ENCODE data around the gene GPR146. TPM values are rescaled to one million over a fixed set of nuclear protein-coding genes. Genes with fewer than 3 reads are reported as not detected.

The GPR146 gene
- total and polyA plus RNA-seq, 2 of the 13 experiments (the other 11 are each of a cell fraction or from before 2014, with no cell fraction given), result 2.0 to 15.9 TPM

DNA sequence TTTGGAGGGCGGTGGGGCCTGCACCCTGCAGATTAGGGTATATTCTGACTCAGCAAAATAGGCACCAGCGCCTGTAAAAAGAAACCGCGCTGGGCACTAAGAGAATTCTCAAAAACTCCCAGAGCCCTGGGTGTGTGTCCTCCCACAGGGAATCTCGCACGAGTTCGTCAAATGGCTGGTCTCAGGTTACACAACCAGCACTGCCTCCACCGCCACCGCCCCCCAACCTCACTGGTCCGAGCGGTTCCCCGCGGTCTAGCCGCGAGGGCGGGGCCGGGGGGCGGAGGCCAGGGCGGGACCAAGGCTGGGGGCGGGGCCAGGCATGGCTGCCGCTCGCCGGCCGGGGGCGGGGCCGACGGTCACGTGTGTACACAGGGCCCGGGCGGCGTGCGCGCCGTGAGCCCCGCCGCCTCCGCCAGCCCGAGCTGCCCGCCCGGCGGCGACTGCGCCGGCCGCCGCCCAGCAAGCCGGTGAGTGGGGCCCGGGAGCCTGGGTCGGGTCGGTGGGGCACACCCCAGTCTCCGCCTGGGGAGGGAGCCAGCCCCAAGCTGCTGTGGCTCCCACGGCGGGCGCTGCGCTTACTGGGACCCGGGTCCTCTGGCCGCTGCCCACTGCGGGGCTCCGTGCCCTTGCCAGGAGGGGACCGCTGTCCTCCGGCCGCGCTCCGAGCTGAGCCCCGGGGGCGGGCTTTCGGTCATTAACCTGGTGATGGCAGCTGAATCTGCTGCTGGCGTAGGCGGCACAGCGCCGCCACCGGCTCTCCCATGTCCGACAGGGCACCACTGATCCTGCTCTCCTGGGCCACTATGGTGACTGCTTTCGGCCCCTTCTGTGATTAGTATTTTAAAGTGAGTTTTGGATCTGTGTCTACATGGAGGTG is at the start of gene GPR146 (continued):
- TF ChIP-seq, protein P1, sequence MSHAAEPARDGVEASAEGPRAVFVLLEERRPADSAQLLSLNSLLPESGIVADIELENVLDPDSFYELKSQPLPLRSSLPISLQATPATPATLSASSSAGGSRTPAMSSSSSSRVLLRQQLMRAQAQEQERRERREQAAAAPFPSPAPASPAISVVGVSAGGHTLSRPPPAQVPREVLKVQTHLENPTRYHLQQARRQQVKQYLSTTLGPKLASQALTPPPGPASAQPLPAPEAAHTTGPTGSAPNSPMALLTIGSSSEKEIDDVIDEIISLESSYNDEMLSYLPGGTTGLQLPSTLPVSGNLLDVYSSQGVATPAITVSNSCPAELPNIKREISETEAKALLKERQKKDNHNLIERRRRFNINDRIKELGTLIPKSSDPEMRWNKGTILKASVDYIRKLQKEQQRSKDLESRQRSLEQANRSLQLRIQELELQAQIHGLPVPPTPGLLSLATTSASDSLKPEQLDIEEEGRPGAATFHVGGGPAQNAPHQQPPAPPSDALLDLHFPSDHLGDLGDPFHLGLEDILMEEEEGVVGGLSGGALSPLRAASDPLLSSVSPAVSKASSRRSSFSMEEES (CRISPR knock-in tag; IDR thresholded peaks at IDR 0.05), result no peak
- no peak for TF ChIP-seq ZSCAN12 (CRISPR knock-in tag; IDR thresholded peaks at IDR 0.05)
- TF ChIP-seq, protein P2, sequence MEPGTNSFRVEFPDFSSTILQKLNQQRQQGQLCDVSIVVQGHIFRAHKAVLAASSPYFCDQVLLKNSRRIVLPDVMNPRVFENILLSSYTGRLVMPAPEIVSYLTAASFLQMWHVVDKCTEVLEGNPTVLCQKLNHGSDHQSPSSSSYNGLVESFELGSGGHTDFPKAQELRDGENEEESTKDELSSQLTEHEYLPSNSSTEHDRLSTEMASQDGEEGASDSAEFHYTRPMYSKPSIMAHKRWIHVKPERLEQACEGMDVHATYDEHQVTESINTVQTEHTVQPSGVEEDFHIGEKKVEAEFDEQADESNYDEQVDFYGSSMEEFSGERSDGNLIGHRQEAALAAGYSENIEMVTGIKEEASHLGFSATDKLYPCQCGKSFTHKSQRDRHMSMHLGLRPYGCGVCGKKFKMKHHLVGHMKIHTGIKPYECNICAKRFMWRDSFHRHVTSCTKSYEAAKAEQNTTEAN (CRISPR knock-in tag; conservative IDR thresholded peaks at IDR 0.05), result peak; percentile 47; the same call in 1 of the 2 replicates
- TF ChIP-seq ZNF720 (CRISPR knock-in tag; IDR thresholded peaks at IDR 0.05), result no peak
- TF ChIP-seq ZNF484 (CRISPR knock-in tag; IDR thresholded peaks at IDR 0.05; ENCODE audit: borderline replicate concordance, low read depth), result no peak
- TF ChIP-seq, protein P3, sequence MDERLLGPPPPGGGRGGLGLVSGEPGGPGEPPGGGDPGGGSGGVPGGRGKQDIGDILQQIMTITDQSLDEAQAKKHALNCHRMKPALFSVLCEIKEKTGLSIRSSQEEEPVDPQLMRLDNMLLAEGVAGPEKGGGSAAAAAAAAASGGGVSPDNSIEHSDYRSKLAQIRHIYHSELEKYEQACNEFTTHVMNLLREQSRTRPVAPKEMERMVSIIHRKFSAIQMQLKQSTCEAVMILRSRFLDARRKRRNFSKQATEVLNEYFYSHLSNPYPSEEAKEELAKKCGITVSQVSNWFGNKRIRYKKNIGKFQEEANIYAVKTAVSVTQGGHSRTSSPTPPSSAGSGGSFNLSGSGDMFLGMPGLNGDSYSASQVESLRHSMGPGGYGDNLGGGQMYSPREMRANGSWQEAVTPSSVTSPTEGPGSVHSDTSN (CRISPR knock-in tag; IDR thresholded peaks at IDR 0.05), result no peak
- TF ChIP-seq NR2C2 (CRISPR knock-in tag; IDR thresholded peaks at IDR 0.05; ENCODE audit: borderline replicate concordance), result peak; percentile 51
- no peak for TF ChIP-seq CREB1 (IDR thresholded peaks at IDR 0.05)
- no peak for TF ChIP-seq CREB1 (CRISPR knock-in tag; IDR thresholded peaks at IDR 0.05)
- TF ChIP-seq ZFP41 (CRISPR knock-in tag; IDR thresholded peaks at IDR 0.05; ENCODE audit: borderline replicate concordance), result no peak
- 0 out of 2 replicates have a peak, but pooled peaks have one; percentile 59 for TF ChIP-seq ZBTB3 (CRISPR knock-in tag; IDR thresholded peaks at IDR 0.05; ENCODE audit: borderline replicate concordance, low read depth)
- TF ChIP-seq ZNF317 (CRISPR knock-in tag; IDR thresholded peaks at IDR 0.05), result 0 out of 2 replicates have a peak, but pooled peaks have one; percentile 43
- TF ChIP-seq, protein P4, sequence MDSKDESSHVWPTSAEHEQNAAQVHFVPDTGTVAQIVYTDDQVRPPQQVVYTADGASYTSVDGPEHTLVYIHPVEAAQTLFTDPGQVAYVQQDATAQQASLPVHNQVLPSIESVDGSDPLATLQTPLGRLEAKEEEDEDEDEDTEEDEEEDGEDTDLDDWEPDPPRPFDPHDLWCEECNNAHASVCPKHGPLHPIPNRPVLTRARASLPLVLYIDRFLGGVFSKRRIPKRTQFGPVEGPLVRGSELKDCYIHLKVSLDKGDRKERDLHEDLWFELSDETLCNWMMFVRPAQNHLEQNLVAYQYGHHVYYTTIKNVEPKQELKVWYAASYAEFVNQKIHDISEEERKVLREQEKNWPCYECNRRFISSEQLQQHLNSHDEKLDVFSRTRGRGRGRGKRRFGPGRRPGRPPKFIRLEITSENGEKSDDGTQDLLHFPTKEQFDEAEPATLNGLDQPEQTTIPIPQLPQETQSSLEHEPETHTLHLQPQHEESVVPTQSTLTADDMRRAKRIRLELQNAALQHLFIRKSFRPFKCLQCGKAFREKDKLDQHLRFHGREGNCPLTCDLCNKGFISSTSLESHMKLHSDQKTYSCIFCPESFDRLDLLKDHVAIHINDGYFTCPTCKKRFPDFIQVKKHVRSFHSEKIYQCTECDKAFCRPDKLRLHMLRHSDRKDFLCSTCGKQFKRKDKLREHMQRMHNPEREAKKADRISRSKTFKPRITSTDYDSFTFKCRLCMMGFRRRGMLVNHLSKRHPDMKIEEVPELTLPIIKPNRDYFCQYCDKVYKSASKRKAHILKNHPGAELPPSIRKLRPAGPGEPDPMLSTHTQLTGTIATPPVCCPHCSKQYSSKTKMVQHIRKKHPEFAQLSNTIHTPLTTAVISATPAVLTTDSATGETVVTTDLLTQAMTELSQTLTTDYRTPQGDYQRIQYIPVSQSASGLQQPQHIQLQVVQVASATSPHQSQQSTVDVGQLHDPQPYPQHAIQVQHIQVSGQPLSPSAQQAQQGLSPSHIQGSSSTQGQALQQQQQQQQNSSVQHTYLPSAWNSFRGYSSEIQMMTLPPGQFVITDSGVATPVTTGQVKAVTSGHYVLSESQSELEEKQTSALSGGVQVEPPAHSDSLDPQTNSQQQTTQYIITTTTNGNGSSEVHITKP (CRISPR knock-in tag; IDR thresholded peaks at IDR 0.05; ENCODE audit: low read depth), result no peak
- TF ChIP-seq, protein P5, sequence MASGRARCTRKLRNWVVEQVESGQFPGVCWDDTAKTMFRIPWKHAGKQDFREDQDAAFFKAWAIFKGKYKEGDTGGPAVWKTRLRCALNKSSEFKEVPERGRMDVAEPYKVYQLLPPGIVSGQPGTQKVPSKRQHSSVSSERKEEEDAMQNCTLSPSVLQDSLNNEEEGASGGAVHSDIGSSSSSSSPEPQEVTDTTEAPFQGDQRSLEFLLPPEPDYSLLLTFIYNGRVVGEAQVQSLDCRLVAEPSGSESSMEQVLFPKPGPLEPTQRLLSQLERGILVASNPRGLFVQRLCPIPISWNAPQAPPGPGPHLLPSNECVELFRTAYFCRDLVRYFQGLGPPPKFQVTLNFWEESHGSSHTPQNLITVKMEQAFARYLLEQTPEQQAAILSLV (CRISPR knock-in tag; IDR thresholded peaks at IDR 0.05; ENCODE audit: borderline replicate concordance), result no peak
- TF ChIP-seq FOXO1 (CRISPR knock-in tag; IDR thresholded peaks at IDR 0.05), result no peak
- TF ChIP-seq HMGA1 (CRISPR knock-in tag; conservative IDR thresholded peaks at IDR 0.05), result no peak
- TF ChIP-seq CENPT (CRISPR knock-in tag; IDR thresholded peaks at IDR 0.05; ENCODE audit: low read depth), result no peak
- TF ChIP-seq ZNF780A (CRISPR knock-in tag; IDR thresholded peaks at IDR 0.05), result no peak
- TF ChIP-seq SIX4 (CRISPR knock-in tag; IDR thresholded peaks at IDR 0.05), result peak; percentile 97

Measured in HepG2 (cell line).